K562 (cell line): ENCODE results near the gene EDARADD. TPM values are rescaled to one million over a fixed set of nuclear protein-coding genes. Genes with fewer than 3 reads are reported as not detected.

Experiments
- ARID2 ChIP-seq: fragments of 450-650 bp; IDR thresholded peaks from 2 replicates; pipeline ENCODE4 v1.6.1; 2017; ENCODE audit warnings: antibody characterized with exemption, mild to moderate bottlenecking
- BCOR ChIP-seq: fragments of 450-650 bp; IDR thresholded peaks from 2 replicates; pipeline ENCODE4 v1.6.1; 2016
- CGGBP1 ChIP-seq: fragments of 250-450 bp; sonication (Bioruptor Pico); IDR thresholded peaks from 2 replicates; pipeline ENCODE4 v1.9.0; 2021; ENCODE audit warnings: mild to moderate bottlenecking
- CXXC5 ChIP-seq: fragments of 250-450 bp; sonication (Bioruptor Pico); IDR thresholded peaks from 2 replicates; pipeline ENCODE4 v1.8.0; 2022; ENCODE audit warnings: inconsistent platforms, mild to moderate bottlenecking, moderate library complexity
- ELF2 ChIP-seq: fragments of 250-450 bp; sonication (Bioruptor Pico); IDR thresholded peaks from 2 replicates; pipeline ENCODE4 v1.5.0; 2021; ENCODE audit warnings: mild to moderate bottlenecking
- ELK3 ChIP-seq: fragments of 450-650 bp; formaldehyde crosslinking; IDR thresholded peaks from 2 replicates; pipeline ENCODE4 v1.4.0; 2020; ENCODE audit warnings: mild to moderate bottlenecking
- EP400 ChIP-seq: fragments of 450-650 bp; IDR thresholded peaks from 2 replicates; pipeline ENCODE4 v1.6.1; 2017; ENCODE audit warnings: antibody characterized with exemption, mild to moderate bottlenecking, moderate library complexity
- FOXA3 ChIP-seq, 2 experiments: fragments of 450-650 bp in 1 of 2; sonication (generic) in 1 of 2; formaldehyde crosslinking; IDR thresholded peaks in 1 of 2; conservative IDR thresholded peaks in 1 of 2; 2 replicates each; pipeline versions ENCODE4 v1.4.0 to v1.8.0; 2020 to 2022; ENCODE audit warnings: mild to moderate bottlenecking in 2 of 2, missing genetic modification reagents in 1 of 2
- MCM7 ChIP-seq, 2 experiments: fragments of 450-650 bp; IDR thresholded peaks; 2 replicates each; pipeline ENCODE4 v1.6.1; 2016 to 2018
- MGA ChIP-seq: fragments of 450-650 bp; IDR thresholded peaks from 2 replicates; pipeline ENCODE4 v1.6.1; 2016; ENCODE audit warnings: mild to moderate bottlenecking, moderate library complexity
- MTA1 ChIP-seq: fragments of 450-650 bp; IDR thresholded peaks from 2 replicates; pipeline ENCODE4 v1.6.1; 2017; ENCODE audit warnings: borderline replicate concordance
- RCOR1 ChIP-seq, 2 experiments: IDR thresholded peaks; 2 replicates each; pipeline ENCODE4 v1.6.1; 2012; ENCODE audit warnings: low read depth in 2 of 2, low read length in 2 of 2, borderline replicate concordance in 1 of 2, improper control_type of control experiment in 1 of 2
- SP2 ChIP-seq: IDR thresholded peaks from 2 replicates; pipeline ENCODE4 v1.6.1; 2011; ENCODE audit warnings: mild to moderate bottlenecking, low read depth, low read length, moderate library complexity; ENCODE audit not compliant: poor library complexity, severe bottlenecking; ENCODE audit errors: extremely low read depth
- TAF7 ChIP-seq: fragments of 450-650 bp; IDR thresholded peaks from 2 replicates; pipeline ENCODE4 v1.6.1; 2016; ENCODE audit warnings: missing genetic modification characterization, missing compliant biosample characterization
- ZNF174 ChIP-seq: fragments of 250-450 bp; sonication (Bioruptor Pico); IDR thresholded peaks from 2 replicates; pipeline ENCODE4 v1.4.0; 2020; ENCODE audit warnings: mild to moderate bottlenecking
- ZNF584 ChIP-seq: fragments of 200-800 bp; sonication (Bioruptor generic); IDR thresholded peaks from 2 replicates; pipeline ENCODE4 v1.6.1; 2016; ENCODE audit warnings: low read depth, mild to moderate bottlenecking, missing genetic modification characterization, missing compliant biosample characterization
- polyA plus RNA-seq, 8 experiments: library from polyadenylated mRNA; depleted of rRNA in 4 of 8; stranded (reverse) in 5 of 8; unstranded in 3 of 8; fragments of >200 nt; fragmentation: Nextera tagmentation in 2 of 8; fragmentation: Illumina TruSeq in 1 of 8; extraction: Ambion mirVana in 2 of 8; extraction: Trizol in 1 of 8; gene quantifications; 2 replicates each; pipeline versions ENCODE4 v1.2.1 to v1.2.3, GENCODE V29; 2011 to 2014; ENCODE audit warnings: inconsistent platforms in 1 of 8, missing spikeins in 1 of 8
- total RNA-seq, 7 experiments: library from RNA; depleted of rRNA in 6 of 7; stranded (reverse); fragments of >200 nt in 6 of 7; fragmentation: Illumina TruSeq in 2 of 7; extraction: Trizol in 2 of 7; gene quantifications; 2 replicates each; pipeline versions ENCODE4 v1.2.1 to v1.2.3, GENCODE V29; 2011 to 2021; ENCODE audit warnings: low replicate concordance in 1 of 7

EDARADD gene
- total and polyA plus RNA-seq, 9 of the 15 experiments (the other 6 are each of a cell fraction or from before 2014, with no cell fraction given): 0.46 to 32.4 (median 20.6) TPM

GRCh38 chr1:236502972-236503639, 109.0 kb downstream of the EDARADD start (continued):
- TF ChIP-seq MGA (peak; percentile 58), MTA1 (peak; percentile 87), ELK3 (CRISPR knock-in tag) (peak; percentile 50; the same call in 1 of the 2 replicates), TAF7 (tag) (0 out of 2 replicates have a peak, but pooled peaks have one; percentile 20), ARID2 (0 out of 2 replicates have a peak, but pooled peaks have one; percentile 10), ZNF174 (CRISPR knock-in tag) (no peak), ELF2 (CRISPR knock-in tag) (peak; percentile 51; the same call in 1 of the 2 replicates), SP2 (no peak), EP400 (no peak), RCOR1 (IDR thresholded peaks at IDR 0.05; ENCODE audit: borderline replicate concordance in 1 of 2, low read depth in 2 of 2, low read length in 2 of 2) (peak in 1 of 2 experiments; percentile 61; a peak in 1 of 4 replicates), MCM7 (IDR thresholded peaks at IDR 0.05) (no peak), CGGBP1 (no peak), FOXA3 (CRISPR knock-in tag; conservative IDR thresholded peaks at IDR 0.05 in 1 of 2, IDR thresholded peaks at IDR 0.05 in 1 of 2) (0 out of 4 replicates have a peak, but pooled peaks of 1 of the 2 experiments have one; percentile 15), CXXC5 (CRISPR knock-in tag) (peak; percentile 61), BCOR (no peak), ZNF584 (CRISPR knock-in tag) (no peak)
